Liver (tissue), 9 donors: Measurements from ENCODE around the gene PLTP. TPM values are rescaled to one million over a fixed set of nuclear protein-coding genes. Genes with fewer than 3 reads are reported as not detected.

Experiments used
- DNase-seq: peaks from one replicate; pipeline ENCODE4 v3.0.0-alpha.2; 2017; ENCODE audit warnings: low spot score
- H3K27ac ChIP-seq, 2 donors: one replicate each; pipeline ENCODE4 v1.7.0; 2013; ENCODE audit warnings: inconsistent platforms in 2 of 2, low read length in 2 of 2, control low read depth in 1 of 2, low read depth in 1 of 2, mild to moderate bottlenecking in 1 of 2
- H3K27me3 ChIP-seq, 4 donors: one replicate each; pipeline versions ENCODE4 v1.6.1 to v1.7.0; 2013; ENCODE audit warnings: low read length in 3 of 4, inconsistent platforms in 1 of 4, mild to moderate bottlenecking in 1 of 4, moderate library complexity in 1 of 4; ENCODE audit not compliant: control insufficient read depth in 4 of 4, insufficient read depth in 4 of 4
- H3K36me3 ChIP-seq, 4 donors: one replicate each; pipeline versions ENCODE4 v1.6.1 to v1.7.0; 2013; ENCODE audit warnings: low read length in 3 of 4, mild to moderate bottlenecking in 3 of 4, low read depth in 1 of 4, moderate library complexity in 1 of 4; ENCODE audit not compliant: control insufficient read depth in 4 of 4, insufficient read depth in 3 of 4
- H3K4me1 ChIP-seq, 4 donors: one replicate each; pipeline versions ENCODE4 v1.6.1 to v1.7.0; 2013; ENCODE audit warnings: low read length in 3 of 4, mild to moderate bottlenecking in 3 of 4, moderate library complexity in 1 of 4; ENCODE audit not compliant: control insufficient read depth in 4 of 4, insufficient read depth in 4 of 4
- H3K4me3 ChIP-seq, 3 donors: one replicate each; pipeline versions ENCODE4 v1.6.1 to v1.7.0; 2013; ENCODE audit warnings: low read length in 3 of 3, control low read depth in 1 of 3, low read depth in 1 of 3, mild to moderate bottlenecking in 1 of 3
- H3K9ac ChIP-seq, 2 donors: one replicate each; pipeline ENCODE4 v1.7.0; 2013; ENCODE audit warnings: low read length in 2 of 2, mild to moderate bottlenecking in 2 of 2, moderate library complexity in 2 of 2, control low read depth in 1 of 2, low read depth in 1 of 2
- H3K9me3 ChIP-seq, 4 donors: one replicate each; pipeline versions ENCODE4 v1.6.1 to v1.7.0; 2013; ENCODE audit warnings: low read length in 3 of 4; ENCODE audit not compliant: control insufficient read depth in 4 of 4
- CTCF ChIP-seq: fragments of 150-350 bp; IDR thresholded peaks from 2 replicates; pipeline ENCODE4 v1.5.1; 2017; ENCODE audit warnings: improper control_type of control experiment, low read depth, low read length; ENCODE audit not compliant: missing input control
- EGR1 ChIP-seq, 2 donors: IDR thresholded peaks; 2 replicates each; pipeline ENCODE4 v1.6.1; 2016 to 2018; ENCODE audit warnings: antibody characterized with exemption in 2 of 2, low read depth in 2 of 2
- FOXA1 ChIP-seq: IDR thresholded peaks from 2 replicates; pipeline ENCODE4 v1.6.1; 2016; ENCODE audit warnings: antibody characterized with exemption
- GABPA ChIP-seq, 2 donors: IDR thresholded peaks in 1 of 2; conservative IDR thresholded peaks in 1 of 2; 2 replicates each; pipeline ENCODE4 v1.6.1; 2016; ENCODE audit warnings: antibody characterized with exemption in 2 of 2, mild to moderate bottlenecking in 1 of 2, moderate library complexity in 1 of 2
- HNF4A ChIP-seq, 2 donors: conservative IDR thresholded peaks; 2 replicates each; pipeline ENCODE4 v1.6.1; 2016; ENCODE audit warnings: antibody characterized with exemption in 2 of 2, mild to moderate bottlenecking in 2 of 2
- HNF4G ChIP-seq: IDR thresholded peaks from 2 replicates; pipeline ENCODE4 v1.6.1; 2016; ENCODE audit warnings: antibody characterized with exemption
- JUND ChIP-seq, 2 donors: IDR thresholded peaks; 2 replicates each; pipeline ENCODE4 v1.6.1; 2016; ENCODE audit warnings: antibody characterized with exemption in 2 of 2
- MAX ChIP-seq: IDR thresholded peaks from 2 replicates; pipeline ENCODE4 v1.6.1; 2016; ENCODE audit warnings: antibody characterized with exemption
- NR2F2 ChIP-seq: IDR thresholded peaks from 2 replicates; pipeline ENCODE4 v1.6.1; 2016; ENCODE audit warnings: antibody characterized with exemption
- RAD21 ChIP-seq, 2 donors: IDR thresholded peaks; 2 replicates each; pipeline ENCODE4 v1.6.1; 2016; ENCODE audit warnings: antibody characterized with exemption in 2 of 2, mild to moderate bottlenecking in 2 of 2
- REST ChIP-seq: IDR thresholded peaks from 2 replicates; pipeline ENCODE4 v1.6.1; 2016; ENCODE audit warnings: antibody characterized with exemption, mild to moderate bottlenecking
- SP1 ChIP-seq: IDR thresholded peaks from 2 replicates; pipeline ENCODE4 v1.6.1; 2018; ENCODE audit warnings: antibody characterized with exemption, mild to moderate bottlenecking
- TAF1 ChIP-seq: conservative IDR thresholded peaks from 2 replicates; pipeline ENCODE4 v1.6.1; 2016; ENCODE audit warnings: antibody characterized with exemption, mild to moderate bottlenecking
- ZBTB33 ChIP-seq: IDR thresholded peaks from 2 replicates; pipeline ENCODE4 v1.6.1; 2016; ENCODE audit warnings: antibody characterized with exemption
- WGBS: extraction: QIAGEN DNeasy Blood & Tissue Kit; methylation state at CpG from one replicate; pipeline ENCODE4 v1.1.7; 2013; 5-methylcytosine and 5-hydroxymethylcytosine counted together
- polyA plus RNA-seq, 2 donors: library from polyadenylated mRNA; stranded (reverse) in 1 of 2; unstranded in 1 of 2; fragments of 200-250 nt in 1 of 2; fragments of >200 nt in 1 of 2; fragmentation: Nextera tagmentation in 1 of 2; extraction: Ambion mirVana in 1 of 2; gene quantifications; one replicate each; pipeline versions ENCODE4 v1.2.1 to v1.2.3, GENCODE V29; 2013 to 2015
- total RNA-seq, 2 donors: library from RNA; depleted of rRNA; stranded (reverse); fragments of >200 nt; gene quantifications; one replicate each; pipeline ENCODE4 v1.2.3, GENCODE V29; 2014
- donor health status: healthy.
- donor health status: healthy.
- donor health status: healthy.
- donor health status: healthy.
- donor health status: healthy.

Gene PLTP
- total and polyA plus RNA-seq, 4 donors = 22.5 to 69.5 (median 60.7) TPM

DNA sequence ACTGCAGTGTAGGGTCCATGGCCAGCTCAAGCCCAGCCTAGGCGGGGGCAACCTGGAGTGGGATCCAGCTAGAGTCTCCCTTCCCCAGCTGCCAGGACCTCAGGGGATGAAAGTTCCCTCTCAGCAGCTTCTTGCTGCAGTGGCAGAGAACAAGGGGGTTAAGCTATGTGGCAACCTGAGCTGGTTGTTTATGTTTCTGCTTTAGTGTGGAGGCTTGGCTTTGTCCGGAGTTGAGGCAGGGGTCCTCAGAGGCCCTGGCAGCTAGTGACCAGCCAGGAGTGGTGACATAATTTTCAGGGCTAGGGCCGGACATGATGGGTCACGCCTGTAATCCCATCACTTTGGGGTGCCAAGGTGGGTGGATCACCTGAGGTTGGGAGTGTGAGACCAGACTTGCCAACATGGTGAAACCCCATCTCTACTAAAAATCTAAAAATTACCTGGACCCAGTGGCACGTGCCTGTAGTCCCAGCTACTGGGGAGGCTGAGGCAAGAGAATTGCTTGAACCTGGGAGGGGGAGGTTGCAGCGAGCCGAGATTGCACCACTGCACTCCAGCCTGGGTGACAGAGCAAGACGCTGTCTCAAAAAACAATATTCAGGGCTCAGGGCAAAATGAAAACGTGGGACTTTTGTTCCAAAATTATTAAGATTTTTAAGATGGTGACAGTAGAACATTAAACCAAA lies 14.0 kb upstream of the PLTP start:
- no peaks in the 10 kb centered on the region for H3K27me3 ChIP-seq
- no peak overlapping the region for H3K4me3 ChIP-seq
- H3K4me1 ChIP-seq = peaks cover 3 to 21% (median 14%) of the 10 kb centered on the region in 4 donors
- H3K9ac ChIP-seq = no peak overlapping the region
- 69% methylated on average over 9 of the region's 9 CpGs for WGBS
- no peaks in the 10 kb centered on the region for H3K36me3 ChIP-seq
- TF ChIP-seq GABPA (IDR thresholded peaks at IDR 0.05 in 1 of 2, conservative IDR thresholded peaks at IDR 0.05 in 1 of 2) (no peak), TAF1 (no peak), EGR1 (IDR thresholded peaks at IDR 0.05; ENCODE audit: low read depth in 2 of 2) (no peak), JUND (IDR thresholded peaks at IDR 0.05) (no peak), CTCF (no peak), HNF4G (no peak), FOXA1 (no peak), SP1 (no peak), ZBTB33 (no peak), REST (no peak), RAD21 (IDR thresholded peaks at IDR 0.05) (no peak)
- no peak overlapping the region for H3K27ac ChIP-seq
- no peak for DNase-seq
- no peaks in the 10 kb centered on the region for H3K9me3 ChIP-seq

- Histone ChIP-seq H3K4me1 (peaks cover 3 to 26% (median 18%) of the 10 kb centered on the region in 4 donors), H3K27me3 (no peaks in the 10 kb centered on the region), H3K9ac (peak overlapping the region in 1 of 2 donors; percentile 84), H3K27ac (peak overlapping the region; percentile 33 to 65), H3K9me3 (no peaks in the 10 kb centered on the region), H3K4me3 (peak overlapping the region in 1 of 3 donors; percentile 32), H3K36me3 (no peaks in the 10 kb centered on the region)
- no peak for TF ChIP-seq JUND (IDR thresholded peaks at IDR 0.05)
- no peak for TF ChIP-seq MAX
- peak; percentile 63 for TF ChIP-seq SP1
- peak in 1 of 2 donors; percentile 12 for TF ChIP-seq RAD21 (IDR thresholded peaks at IDR 0.05)
- peak; percentile 18 for TF ChIP-seq NR2F2
- peak; percentile 24 to 56 for TF ChIP-seq HNF4A (conservative IDR thresholded peaks at IDR 0.05)
- 39% methylated on average over 21 of the region's 21 CpGs for WGBS
- DNase-seq = no peak
These were observed 12.7 kb upstream of the PLTP start for GRCh38 chr20:45924391-45925261.
